ENCODE results near the gene ZCCHC14. TPM values are rescaled to one million over a fixed set of nuclear protein-coding genes. Genes with fewer than 3 reads are reported as not detected.
"Not testable (repeated sequence)": the region's sequence is repeated elsewhere in the genome, so short reads cannot be mapped to it uniquely, and the experiment has no call there.

The ZCCHC14 gene
- total RNA-seq, 2 experiments from 2014 or later, result 4.2 to 5.0 TPM

- peaks cover 3% of the 10 kb centered on the region for H3K36me3 Mint-ChIP-seq (ENCODE audit: low read depth)
- peaks cover 24% of the 10 kb centered on the region for H3K4me1 Mint-ChIP-seq
- CTCF ChIA-PET, result no interaction called here
- no peak for DNase-seq
- no peak overlapping the region for H3K4me3 Mint-ChIP-seq
- H3K27me3 Mint-ChIP-seq, result no peaks in the 10 kb centered on the region
- no peaks in the 10 kb centered on the region for H3K9me3 Mint-ChIP-seq
- POLR2A ChIA-PET, result no interaction called here
- no peak overlapping the region for H3K27ac Mint-ChIP-seq
Observed at GRCh38 chr16:87372305-87372704, 120.5 kb downstream of the ZCCHC14 start.

DNA sequence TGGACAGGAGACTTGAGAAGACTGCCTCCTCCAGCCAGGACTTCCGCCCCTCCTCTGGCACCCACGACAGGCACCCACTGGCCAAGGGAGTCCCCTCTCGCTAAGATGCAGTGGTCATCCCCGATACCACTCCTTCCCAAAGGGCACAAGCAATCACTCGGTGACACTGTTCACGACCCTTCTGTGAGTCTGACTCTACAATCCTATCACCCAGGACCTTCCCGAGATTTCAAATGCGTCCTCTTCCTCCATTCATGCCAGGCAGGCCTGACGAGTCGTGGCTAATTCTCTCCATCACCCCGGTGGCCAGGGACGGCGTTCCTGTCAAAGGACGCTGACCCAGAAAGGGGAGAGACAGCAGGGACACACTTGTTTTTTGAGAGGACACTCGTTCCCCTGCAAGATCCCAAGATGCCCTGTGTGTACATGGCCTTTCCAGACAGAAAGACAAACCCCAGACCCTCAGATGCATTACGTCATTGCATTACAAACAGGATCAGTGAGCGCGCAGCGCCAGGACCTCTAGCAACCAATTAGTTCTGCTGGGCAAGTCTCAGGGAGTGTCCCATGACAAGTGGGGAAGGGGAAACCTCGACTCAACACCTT is 121.5 kb downstream of the ZCCHC14 start:
- Mint-ChIP-seq H3K27ac (no peak overlapping the region), H3K27me3 (no peaks in the 10 kb centered on the region), H3K4me3 (no peak overlapping the region), H3K4me1 (peaks cover 19% of the 10 kb centered on the region), H3K9me3 (no peaks in the 10 kb centered on the region), H3K36me3 (ENCODE audit: low read depth) (peaks cover 3% of the 10 kb centered on the region)
- CTCF ChIA-PET, result no interaction called here
- POLR2A ChIA-PET, result no interaction called here
- DNase-seq, result no peak

DNA sequence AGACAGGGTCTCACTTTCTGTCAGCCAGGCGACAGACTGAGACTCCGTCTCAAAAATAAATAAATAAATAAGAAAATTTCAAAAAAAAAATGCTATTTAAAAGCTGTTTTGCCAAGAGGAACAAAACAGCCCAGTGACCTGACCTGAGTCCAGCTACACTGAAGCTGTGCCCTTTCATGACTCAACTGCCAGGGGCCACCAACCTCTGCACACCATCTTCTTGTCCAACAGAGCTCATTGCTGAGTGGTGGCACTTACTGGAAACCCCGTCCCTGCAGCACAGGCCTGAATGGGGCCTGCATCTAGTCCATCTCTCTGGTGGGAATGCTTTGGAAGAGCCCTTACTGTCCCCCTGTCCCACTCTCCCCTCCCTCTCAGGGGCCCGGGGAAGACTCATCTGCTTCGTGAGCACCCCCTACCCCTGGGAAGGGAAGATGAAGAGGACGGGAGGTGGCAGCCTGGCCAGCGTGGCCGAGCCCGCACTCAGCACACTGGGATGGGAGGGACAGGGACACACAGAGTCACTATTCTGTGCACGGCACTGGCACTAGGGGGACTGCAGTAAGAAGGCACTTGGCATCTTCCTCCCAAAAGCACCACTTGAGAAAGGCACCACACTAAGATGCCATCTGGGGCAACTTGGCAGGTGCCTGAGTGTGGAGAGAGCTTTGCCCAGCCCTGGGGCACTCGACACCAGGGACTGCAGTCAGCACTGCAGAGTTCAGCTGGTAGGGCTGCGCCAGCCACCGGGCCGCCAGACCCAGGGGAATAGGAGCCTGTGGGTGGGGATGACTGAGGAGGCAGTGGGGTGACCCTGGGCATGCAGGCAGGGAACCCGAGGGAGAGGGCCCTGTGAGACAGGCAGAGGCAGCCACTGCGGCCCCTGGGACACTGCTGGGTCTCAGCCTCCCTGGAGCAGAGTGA is 122.8 kb downstream of the ZCCHC14 start:
- Mint-ChIP-seq H3K36me3 (ENCODE audit: low read depth) (peaks cover 3% of the 10 kb centered on the region), H3K4me3 (no peak overlapping the region), H3K9me3 (no peaks in the 10 kb centered on the region), H3K27ac (no peak overlapping the region), H3K27me3 (no peaks in the 10 kb centered on the region), H3K4me1 (peaks cover 18% of the 10 kb centered on the region)
- CTCF ChIA-PET, result interaction anchor here (0.6 kb wide), 1 partner anchor 23 kb away, joined by 3 read pairs; no protein-coding TSS in a partner anchor
- DNase-seq, result no peak
- POLR2A ChIA-PET, result no interaction called here

DNA sequence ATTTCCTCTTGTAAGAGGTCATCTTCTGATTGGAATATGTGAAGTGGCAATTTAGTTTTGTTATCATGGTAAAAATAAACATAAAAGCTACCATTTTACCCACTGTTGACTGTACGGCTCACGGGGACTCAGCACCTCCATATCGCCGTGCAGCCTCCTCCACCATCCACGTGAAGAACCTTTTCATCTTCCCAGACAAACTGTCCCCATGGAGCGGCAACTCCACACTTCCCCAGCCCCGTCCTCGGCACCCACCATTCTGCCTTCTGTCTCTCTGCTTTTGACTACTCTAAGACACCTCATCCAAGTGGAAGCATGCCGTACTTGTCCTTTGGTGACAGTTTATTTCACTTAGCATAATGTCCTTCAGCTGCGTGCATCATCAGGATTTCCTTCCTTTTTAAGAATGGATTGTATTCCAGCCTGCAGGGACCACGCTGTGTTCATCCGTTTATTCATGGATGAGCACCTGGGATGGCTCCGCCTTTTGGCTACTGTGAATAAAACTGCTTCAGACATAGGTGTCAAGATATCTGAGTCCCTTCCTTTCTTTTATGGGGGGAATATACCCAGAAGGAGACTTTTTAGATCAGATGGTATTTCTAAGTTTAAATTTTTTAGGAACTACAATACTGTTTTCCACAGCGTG is 123.6 kb downstream of the ZCCHC14 start:
- no peak overlapping the region for H3K4me3 Mint-ChIP-seq
- DNase-seq, result no peak
- H3K27ac Mint-ChIP-seq, result no peak overlapping the region
- H3K27me3 Mint-ChIP-seq, result no peaks in the 10 kb centered on the region
- ChIA-PET CTCF (no interaction called here), POLR2A (no interaction called here)
- H3K36me3 Mint-ChIP-seq (ENCODE audit: low read depth), result peaks cover 3% of the 10 kb centered on the region
- H3K9me3 Mint-ChIP-seq, result no peaks in the 10 kb centered on the region
- H3K4me1 Mint-ChIP-seq, result peaks cover 26% of the 10 kb centered on the region

- H3K27me3 Mint-ChIP-seq, result no peaks in the 10 kb centered on the region
- ChIA-PET POLR2A (no interaction called here), CTCF (no interaction called here)
- peaks cover 8% of the 10 kb centered on the region for H3K36me3 Mint-ChIP-seq (ENCODE audit: low read depth)
- peaks cover 31% of the 10 kb centered on the region for H3K4me1 Mint-ChIP-seq
- DNase-seq, result no peak
- no peak overlapping the region for H3K4me3 Mint-ChIP-seq
- peak overlapping the region; percentile 21 for H3K27ac Mint-ChIP-seq
- no peaks in the 10 kb centered on the region for H3K9me3 Mint-ChIP-seq
Observed at GRCh38 chr16:87368029-87368770, 124.6 kb downstream of the ZCCHC14 start.

GRCh38 chr16:87367529-87367928 is 125.3 kb downstream of the ZCCHC14 start:
- Mint-ChIP-seq H3K4me3 (no peak overlapping the region), H3K36me3 (ENCODE audit: low read depth) (peaks cover 8% of the 10 kb centered on the region), H3K27ac (no peak overlapping the region), H3K27me3 (no peaks in the 10 kb centered on the region), H3K9me3 (no peaks in the 10 kb centered on the region), H3K4me1 (peaks cover 31% of the 10 kb centered on the region)
- no peak for DNase-seq
- ChIA-PET CTCF (interaction anchor here (0.9 kb wide), 1 partner anchor 89 kb away, joined by 3 read pairs; no protein-coding TSS in a partner anchor), POLR2A (no interaction called here)

- Mint-ChIP-seq H3K27ac (no peak overlapping the region), H3K9me3 (no peaks in the 10 kb centered on the region), H3K4me1 (peaks cover 29% of the 10 kb centered on the region), H3K27me3 (no peaks in the 10 kb centered on the region), H3K36me3 (ENCODE audit: low read depth) (peaks cover 8% of the 10 kb centered on the region), H3K4me3 (no peak overlapping the region)
- DNase-seq, result no peak
- ChIA-PET CTCF (interaction anchor here (0.6 to 0.9 kb wide), 2 partner anchors 88 to 329 kb away, joined by 3 read pairs; no protein-coding TSS in a partner anchor), POLR2A (no interaction called here)
Observed at GRCh38 chr16:87366930-87367329, 125.9 kb downstream of the ZCCHC14 start.

- POLR2A ChIA-PET, result no interaction called here
- H3K4me3 Mint-ChIP-seq, result no peak overlapping the region
Observed at GRCh38 chr16:87366288-87366687, 126.5 kb downstream of the ZCCHC14 start.

GRCh38 chr16:87365021-87365713 is 127.7 kb downstream of the ZCCHC14 start:
- peaks cover 28% of the 10 kb centered on the region for H3K4me1 Mint-ChIP-seq
- POLR2A ChIA-PET, result no interaction called here
- H3K36me3 Mint-ChIP-seq (ENCODE audit: low read depth), result peaks cover 8% of the 10 kb centered on the region
- no peak for DNase-seq
- CTCF ChIA-PET, result no interaction called here
- H3K4me3 Mint-ChIP-seq, result no peak overlapping the region
- no peaks in the 10 kb centered on the region for H3K9me3 Mint-ChIP-seq
- H3K27me3 Mint-ChIP-seq, result no peaks in the 10 kb centered on the region
- H3K27ac Mint-ChIP-seq, result no peak overlapping the region

More at GRCh38 chr16:87366288-87366687, 126.5 kb downstream of the ZCCHC14 start:
- Mint-ChIP-seq H3K9me3 (no peaks in the 10 kb centered on the region), H3K36me3 (ENCODE audit: low read depth) (peaks cover 8% of the 10 kb centered on the region), H3K27ac (no peak overlapping the region), H3K4me1 (peaks cover 25% of the 10 kb centered on the region), H3K27me3 (no peaks in the 10 kb centered on the region)
- CTCF ChIA-PET, result no interaction called here
- no peak for DNase-seq

DNA sequence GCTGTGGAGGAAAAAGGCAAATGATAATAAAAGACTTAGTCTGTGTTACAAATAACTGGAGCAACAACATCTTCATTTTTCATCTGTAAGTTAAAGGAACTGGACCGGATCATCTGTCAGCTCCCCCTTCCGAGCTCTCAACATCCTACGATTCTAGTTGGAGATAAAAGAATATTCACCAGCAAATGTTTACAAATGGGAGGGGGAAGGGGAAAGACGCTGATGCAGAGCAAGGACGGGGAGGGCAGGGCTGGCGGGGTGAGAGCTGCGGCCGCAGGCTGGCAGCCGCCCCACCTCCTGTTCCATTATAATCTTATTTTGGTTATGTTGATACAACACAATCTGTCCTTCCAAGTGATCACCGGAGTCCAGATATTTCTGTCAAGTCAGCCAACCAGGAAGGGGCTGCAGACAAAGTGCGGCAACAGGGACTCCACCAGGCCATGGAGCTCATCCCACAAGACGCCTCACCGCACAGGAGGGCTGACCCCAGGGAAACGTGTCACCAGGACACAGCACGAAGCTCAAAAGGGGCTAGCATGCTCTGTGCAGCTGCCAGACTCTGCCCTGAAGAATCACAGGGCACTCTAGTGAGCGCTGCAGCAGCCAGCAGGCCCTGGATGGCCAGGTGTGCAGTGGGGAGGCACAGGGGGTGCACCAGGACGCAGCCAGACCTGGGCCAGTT is 128.9 kb downstream of the ZCCHC14 start:
- DNase-seq, result no peak
- POLR2A ChIA-PET, result interaction anchor here (1.1 kb wide), 2 partner anchors 20 to 46 kb away, joined by 3 read pairs; partner anchors contain the start of gene FBXO31
- H3K27ac Mint-ChIP-seq, result peak overlapping the region; percentile 66
- peak overlapping the region; percentile 35 for H3K4me3 Mint-ChIP-seq
- no peaks in the 10 kb centered on the region for H3K27me3 Mint-ChIP-seq
- H3K9me3 Mint-ChIP-seq, result no peaks in the 10 kb centered on the region
- peaks cover 9% of the 10 kb centered on the region for H3K36me3 Mint-ChIP-seq (ENCODE audit: low read depth)
- CTCF ChIA-PET, result no interaction called here
- H3K4me1 Mint-ChIP-seq, result peaks cover 25% of the 10 kb centered on the region

- H3K27me3 Mint-ChIP-seq, DNase-seq, H3K27ac Mint-ChIP-seq, H3K9me3 Mint-ChIP-seq, CTCF ChIA-PET, H3K4me3 Mint-ChIP-seq: not testable (repeated sequence)
- POLR2A ChIA-PET, result interaction anchor here (1.1 kb wide), 2 partner anchors 21 to 45 kb away, joined by 3 read pairs; partner anchors contain the start of gene FBXO31
- peaks cover 15% of the 10 kb centered on the region for H3K36me3 Mint-ChIP-seq (ENCODE audit: low read depth)
- peaks cover 23% of the 10 kb centered on the region for H3K4me1 Mint-ChIP-seq
Observed at GRCh38 chr16:87362828-87363559, 129.8 kb downstream of the ZCCHC14 start.
